ENCODE data around the gene CERS6.
"Not testable (repeated sequence)": the region's sequence is repeated elsewhere in the genome, so short reads cannot be mapped to it uniquely, and the experiment has no call there.

The CERS6 gene

DNA sequence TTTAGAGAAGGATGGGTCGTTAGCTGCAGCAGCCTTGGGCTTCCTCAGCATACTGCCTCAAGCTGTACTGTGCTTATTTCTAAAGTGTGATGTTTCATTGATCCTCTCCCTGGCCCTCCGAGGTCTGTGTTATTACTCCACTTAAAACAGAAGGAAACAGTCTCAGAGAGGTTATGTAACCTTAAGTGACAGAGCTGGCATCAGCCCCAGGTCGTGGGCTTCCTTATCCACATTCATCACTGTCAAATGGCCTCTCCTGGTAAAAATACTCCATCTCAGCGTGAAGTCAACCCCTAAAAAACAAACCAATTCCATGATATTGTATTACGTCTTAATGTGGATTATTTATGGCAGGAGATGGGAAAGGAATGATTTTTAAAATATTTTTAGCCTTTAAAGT, 193.0 kb downstream of the CERS6 start:
- no peak for DNase-seq

GRCh38 chr2:168649562-168649961, 193.5 kb downstream of the CERS6 start:
- no peak for DNase-seq

GRCh38 chr2:168650139-168650538, 194.1 kb downstream of the CERS6 start:
- no peak for DNase-seq

DNA sequence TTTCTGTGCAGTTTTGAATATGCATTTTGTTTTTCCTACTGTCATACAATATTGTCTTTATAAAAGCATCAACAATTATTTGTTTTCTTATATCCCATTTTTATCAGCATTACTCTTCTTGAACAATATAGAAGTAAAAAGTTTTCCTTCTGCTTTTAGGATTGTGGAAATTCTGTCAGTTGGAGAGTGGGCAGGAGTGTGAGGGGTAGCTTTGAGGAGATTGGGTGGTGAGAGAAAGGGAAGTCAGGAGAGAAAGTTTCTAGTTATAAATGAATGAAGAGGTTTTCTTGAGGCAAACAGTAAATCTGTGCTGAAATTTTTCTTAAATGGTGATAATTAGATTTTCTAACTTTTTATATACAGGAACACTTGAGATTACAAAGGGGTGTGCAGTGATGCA, 194.7 kb downstream of the CERS6 start:
- DNase-seq: no peak

- DNase-seq: no peak
Measured at GRCh38 chr2:168652997-168653921, 197.2 kb downstream of the CERS6 start.

DNA sequence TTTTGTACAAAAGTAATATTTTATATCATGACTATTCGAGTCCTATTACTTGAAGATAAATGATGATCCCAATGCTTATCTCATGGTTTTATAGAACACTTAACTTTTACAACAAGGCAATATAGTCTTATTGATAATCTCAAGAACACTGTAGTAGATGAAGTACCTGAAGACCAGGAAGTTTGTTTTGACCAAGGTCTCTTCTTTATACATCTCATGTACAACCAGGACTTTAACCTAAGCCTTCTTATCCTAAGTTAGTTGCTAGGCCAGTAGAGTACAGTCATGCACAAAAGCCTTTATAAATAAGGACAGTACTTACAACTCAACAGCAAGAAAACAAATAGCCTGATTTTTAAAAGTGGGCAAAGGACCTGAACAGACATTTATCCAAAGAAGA, 198.6 kb downstream of the CERS6 start:
- DNase-seq: no peak

- DNase-seq: no peak
Measured at GRCh38 chr2:168655207-168655606, 199.1 kb downstream of the CERS6 start.

DNA sequence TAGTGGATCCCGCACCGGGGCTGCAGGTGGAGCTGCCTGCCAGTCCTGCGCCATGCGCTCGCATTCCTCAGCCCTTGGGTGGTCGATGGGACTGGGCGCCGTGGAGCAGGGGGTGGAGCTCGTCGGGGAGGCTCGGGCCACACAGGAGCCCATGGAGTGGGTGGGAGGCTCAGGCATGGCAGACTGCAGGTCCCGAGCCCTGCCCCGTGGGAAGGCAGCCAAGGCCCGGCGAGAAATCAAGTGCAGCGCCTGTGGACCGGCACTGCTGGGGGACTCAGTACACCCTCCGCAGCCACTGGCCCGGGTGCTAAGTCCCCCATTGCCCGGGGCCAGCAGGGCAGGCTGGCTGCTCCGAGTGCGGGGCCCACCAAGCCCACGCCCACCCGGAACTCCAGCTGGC, 201.3 kb downstream of the CERS6 start:
- not testable (repeated sequence) for DNase-seq

- DNase-seq: no peak
Measured at GRCh38 chr2:168658706-168659105, 202.6 kb downstream of the CERS6 start.

DNA sequence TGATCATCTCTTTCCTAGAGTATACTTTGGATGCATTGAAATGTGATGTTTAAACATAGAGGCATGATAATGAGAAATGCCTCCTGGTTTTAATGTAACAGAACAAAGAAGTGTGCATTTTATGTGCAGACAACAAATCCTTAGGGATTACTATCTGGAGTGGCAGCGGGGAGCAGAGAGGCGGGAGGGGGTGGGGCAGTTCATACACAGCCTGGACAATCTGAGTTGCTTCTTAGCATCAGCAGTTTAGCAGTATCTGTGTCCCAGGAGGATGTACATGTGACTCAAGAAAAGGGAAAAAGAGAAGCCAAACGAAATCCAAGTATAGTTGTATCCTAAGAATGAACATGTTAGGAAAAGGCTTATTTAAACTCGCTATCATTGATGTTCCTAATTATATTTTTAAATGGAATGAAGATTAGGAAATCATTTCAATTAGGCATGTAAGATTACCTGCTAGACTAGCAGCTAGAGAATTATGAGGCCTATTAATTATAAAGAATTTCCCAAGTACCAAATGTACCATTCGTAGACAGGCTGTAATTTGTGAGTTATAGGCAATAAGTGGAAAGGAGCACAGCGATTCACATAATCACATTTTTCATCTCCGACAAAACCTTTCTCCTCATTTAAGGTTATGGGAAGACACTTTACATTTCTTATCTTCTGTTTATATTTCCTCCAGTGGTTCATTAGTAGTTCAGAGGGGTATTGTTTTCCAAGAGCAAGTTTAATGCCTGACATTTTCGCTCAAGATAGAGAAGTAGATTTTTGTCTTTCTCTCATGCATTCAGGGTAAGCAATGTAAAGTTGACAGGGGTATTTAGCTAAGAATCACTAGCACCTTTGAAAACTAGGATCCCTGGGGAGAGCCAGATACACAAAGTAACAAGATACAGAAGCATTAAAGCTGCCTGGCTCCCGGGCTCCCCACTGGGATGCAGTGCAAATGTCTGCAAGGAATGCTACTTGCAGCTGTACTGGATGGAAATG, 205.1 kb downstream of the CERS6 start:
- DNase-seq: no peak

DNA sequence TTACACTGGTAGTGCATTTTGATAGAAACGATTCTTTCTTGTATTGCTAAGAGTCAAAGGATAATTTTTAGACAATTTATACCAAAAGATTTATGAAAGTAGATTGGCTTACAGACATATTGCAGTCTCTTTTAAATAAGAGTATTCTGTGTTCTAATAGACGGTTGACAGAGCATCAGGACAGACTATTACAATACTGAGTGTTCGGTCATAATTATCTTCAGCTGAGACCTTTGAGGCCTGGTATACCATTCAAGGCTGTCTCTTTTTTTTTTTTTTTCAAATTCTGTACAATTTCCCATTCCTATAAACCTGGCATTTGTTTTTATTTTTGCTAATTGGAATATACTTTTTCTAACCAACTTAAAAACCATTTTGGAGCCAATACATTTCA, 205.8 kb downstream of the CERS6 start:
- no peak for DNase-seq

DNA sequence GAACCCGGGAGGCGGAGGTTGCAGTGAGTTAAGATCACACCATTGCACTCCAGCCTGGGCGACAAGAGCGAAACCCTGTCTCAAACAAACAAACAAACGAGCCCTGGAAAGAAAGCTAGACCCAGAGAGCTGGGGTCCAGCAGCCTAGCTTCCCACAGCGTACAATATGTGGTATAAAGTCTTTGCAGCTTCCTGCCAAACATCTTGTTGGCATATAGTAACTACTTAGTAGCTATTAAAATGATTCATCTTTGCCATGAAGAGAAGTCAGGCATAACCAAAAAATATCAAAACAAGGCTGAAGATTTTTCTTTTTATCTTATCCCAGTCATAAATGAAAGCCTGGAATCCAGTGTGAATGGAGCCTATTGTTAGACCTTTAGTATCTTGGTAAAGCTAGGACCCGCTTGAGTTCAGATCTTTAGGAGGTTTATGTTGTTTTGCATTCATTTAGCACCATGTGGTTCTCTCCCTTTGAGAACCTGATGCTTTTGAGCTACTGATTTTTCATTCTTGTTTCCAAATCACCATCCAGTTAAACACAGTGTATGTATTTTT, 206.7 kb downstream of the CERS6 start:
- DNase-seq: no peak

DNA sequence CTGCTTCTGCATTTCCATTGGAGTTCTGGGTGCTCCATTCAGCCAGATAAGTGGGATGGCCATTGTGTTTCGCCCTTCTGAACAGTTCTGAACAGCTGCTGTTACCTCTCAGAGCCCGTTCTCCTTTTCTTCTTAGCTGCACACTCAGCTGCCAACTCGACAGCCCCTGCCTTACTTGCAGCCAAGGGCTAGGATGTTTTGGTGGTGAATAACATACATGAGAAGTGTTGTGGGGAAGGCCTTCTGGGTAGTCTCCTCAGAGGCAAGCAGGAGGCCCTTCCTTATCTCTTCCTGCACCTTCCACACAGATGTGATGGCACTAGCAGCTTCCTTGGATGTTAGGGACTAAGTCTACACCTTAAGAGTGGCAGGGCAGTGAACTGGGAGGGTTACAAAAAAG, 207.9 kb downstream of the CERS6 start:
- no peak for DNase-seq

GRCh38 chr2:168664715-168665114, 208.6 kb downstream of the CERS6 start:
- DNase-seq: not testable (repeated sequence)

DNA sequence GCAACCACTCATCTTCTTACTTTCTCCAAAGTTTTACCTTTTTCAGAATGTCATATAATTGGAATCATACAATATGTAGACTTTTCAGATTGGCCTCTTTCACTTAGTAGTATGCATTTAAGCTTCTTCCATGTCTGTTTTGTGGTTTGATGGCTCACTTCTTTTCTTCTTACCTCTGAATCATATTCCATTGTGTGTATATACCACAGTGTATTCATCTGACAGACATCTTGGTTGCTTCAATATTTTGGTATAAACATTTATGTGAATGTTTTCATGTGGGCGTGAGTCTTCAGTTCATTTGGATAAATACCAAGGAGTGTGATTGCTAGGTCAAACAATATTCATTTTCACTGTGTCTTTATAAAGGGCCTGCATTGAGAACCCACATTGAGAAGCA, 210.3 kb downstream of the CERS6 start:
- DNase-seq: no peak

- DNase-seq: no peak
Measured at GRCh38 chr2:168667156-168667555, 211.1 kb downstream of the CERS6 start.

DNA sequence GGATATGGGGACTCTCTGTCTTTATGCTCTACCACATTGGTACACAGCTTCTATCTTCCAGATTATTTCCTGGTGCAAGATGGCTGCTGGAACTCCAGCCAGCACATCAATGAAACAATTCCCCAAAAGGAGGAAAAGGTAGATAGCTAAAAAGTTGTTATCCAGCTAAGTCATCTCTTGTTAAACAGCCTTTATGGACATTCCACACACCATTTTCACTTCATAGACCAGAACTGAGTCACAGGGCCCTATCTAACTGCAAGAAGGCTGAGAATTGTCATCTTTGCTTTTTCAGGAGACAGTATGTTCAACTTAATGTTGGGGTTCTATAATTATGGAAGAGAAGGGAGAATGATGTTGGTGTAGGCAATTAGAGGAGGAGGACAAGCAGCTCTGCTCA, 213.1 kb downstream of the CERS6 start:
- DNase-seq: no peak

DNA sequence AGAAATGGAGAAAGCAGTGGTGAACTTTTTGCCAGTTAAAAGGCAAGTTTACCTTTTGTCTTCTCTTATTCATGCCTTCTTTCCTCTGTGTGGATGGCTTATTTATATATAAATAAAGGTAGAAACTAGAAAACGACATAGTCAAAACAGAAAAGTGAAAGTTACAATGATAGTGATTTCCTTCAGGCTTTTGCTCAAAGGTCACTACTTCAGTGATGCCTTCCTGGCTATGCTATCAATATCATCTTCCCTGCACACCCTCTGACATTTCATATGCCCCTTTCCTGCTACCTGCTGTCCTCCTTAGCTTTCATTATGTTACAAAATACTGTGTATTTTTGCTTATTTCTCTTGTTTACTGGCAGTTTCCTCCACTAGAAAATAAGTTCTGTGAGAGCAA, 214.4 kb downstream of the CERS6 start:
- no peak for DNase-seq

- DNase-seq: no peak
Measured at GRCh38 chr2:168671932-168672331, 215.9 kb downstream of the CERS6 start.

- no peak for DNase-seq
Measured at GRCh38 chr2:168673265-168674189, 217.5 kb downstream of the CERS6 start.

GRCh38 chr2:168678153-168678853, 222.2 kb downstream of the CERS6 start:
- no peak for DNase-seq

- DNase-seq: no peak
Measured at GRCh38 chr2:168679081-168679480, 223.0 kb downstream of the CERS6 start.
